Embryonic facial prominence (tissue), 1 donor: ENCODE measurements around the gene MIDN.

Experiments
- DNase-seq: peaks from one replicate; pipeline ENCODE4 v3.0.0-alpha.2; 2016; ENCODE audit errors: extremely low spot score

MIDN gene

GRCh38 chr19:1220976-1221903, 27.1 kb upstream of the MIDN start:
- DNase-seq = no peak

DNA sequence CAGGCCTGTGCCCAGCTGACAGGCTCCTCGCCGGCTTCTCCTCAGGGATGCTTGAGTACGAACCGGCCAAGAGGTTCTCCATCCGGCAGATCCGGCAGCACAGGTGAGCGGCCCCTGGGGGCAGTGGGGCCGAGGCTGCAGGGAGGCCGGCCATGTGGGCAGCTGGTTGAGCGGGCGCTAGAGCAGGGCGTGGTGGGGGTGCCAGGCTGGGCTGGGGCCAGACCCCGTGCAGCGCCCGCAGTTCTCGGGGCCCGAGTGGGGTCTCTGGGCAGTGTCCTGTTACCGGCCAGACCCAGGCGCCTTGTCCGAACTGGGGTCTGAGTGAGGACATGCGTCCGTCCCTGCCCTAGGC, 26.5 kb upstream of the MIDN start:
- DNase-seq = no peak

DNA sequence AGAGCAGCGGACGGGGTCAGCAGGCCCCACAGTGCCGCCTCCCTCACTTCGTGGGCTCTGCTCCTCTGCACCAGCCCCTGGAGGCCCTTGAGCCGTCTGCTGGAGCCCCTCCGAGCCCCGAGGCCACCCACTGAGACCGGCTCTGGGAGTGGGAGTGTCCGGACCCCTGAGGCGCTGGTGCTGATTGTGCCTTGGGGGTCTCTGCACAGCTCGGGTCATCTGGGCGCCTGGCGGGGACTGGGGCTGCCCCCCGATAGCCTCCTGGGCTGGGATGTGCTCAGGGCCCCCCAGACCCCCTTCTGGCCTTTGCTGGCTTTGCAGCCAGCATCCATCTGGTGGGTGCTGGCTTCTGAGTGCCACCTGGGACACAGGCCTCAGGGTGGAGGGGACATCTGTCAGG, 26.0 kb upstream of the MIDN start:
- DNase-seq = no peak

GRCh38 chr19:1223018-1223855, 25.1 kb upstream of the MIDN start:
- DNase-seq = no peak

GRCh38 chr19:1224047-1224825, 24.1 kb upstream of the MIDN start:
- no peak for DNase-seq

DNA sequence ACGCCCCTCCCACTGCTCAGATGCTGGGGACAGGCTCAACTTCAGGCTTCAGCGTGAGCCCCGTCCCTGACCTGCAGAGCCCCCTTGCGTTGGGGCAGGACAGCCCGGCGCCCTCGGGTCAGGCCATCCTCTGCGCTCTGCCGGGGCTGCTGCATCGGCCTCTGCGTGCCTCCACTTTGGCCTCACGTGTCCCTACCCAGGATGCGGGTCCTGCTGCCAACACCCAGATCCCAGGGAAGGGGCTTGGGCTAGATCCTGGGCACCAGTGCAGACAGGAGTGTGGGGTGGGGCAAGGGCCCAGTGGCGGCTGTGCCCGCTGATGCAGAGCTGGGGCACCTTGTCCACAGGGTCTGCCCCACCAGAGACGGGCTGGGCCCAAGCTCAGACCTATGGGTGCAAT, 23.5 kb upstream of the MIDN start:
- DNase-seq = no peak

DNA sequence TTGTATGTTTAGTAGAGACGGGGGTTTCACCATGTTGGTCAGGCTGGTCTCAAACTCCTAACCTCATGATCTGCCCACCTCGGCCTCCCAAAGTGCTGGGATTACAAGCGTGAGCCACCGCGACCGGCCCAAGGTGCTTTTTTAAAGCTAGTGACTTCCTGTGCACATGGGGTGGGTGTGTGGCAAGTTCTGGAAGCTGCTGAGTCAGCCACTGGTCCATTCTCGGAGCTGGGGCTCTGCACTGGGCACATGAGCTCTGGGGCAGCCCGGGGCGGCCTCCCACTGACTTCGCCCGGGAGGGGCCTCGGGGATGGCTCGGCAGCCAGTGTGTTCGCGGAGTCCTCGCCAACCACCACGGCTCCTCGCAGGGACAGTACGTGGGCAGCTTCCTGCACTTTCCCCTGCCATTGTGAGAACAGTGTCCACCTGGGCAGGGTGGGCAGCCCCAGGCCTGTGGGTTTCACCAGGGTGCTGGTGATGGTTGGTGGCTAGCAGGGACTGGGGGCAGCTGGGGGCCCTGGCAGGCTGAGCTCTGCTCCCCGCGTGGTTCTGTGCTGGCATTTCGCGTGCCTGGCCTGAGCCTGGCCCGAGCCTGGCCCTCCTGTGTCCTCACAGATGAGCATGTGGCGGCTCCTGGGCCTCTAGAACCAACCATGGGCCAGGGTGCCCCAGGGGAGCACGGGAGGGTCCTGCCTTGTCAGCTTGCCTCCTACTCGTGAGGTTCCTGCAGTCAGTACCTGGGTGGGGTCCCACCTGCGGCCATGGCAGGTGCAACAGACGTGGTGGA, 22.8 kb upstream of the MIDN start:
- no peak for DNase-seq

GRCh38 chr19:1226227-1226518, 22.2 kb upstream of the MIDN start:
- DNase-seq = no peak

DNA sequence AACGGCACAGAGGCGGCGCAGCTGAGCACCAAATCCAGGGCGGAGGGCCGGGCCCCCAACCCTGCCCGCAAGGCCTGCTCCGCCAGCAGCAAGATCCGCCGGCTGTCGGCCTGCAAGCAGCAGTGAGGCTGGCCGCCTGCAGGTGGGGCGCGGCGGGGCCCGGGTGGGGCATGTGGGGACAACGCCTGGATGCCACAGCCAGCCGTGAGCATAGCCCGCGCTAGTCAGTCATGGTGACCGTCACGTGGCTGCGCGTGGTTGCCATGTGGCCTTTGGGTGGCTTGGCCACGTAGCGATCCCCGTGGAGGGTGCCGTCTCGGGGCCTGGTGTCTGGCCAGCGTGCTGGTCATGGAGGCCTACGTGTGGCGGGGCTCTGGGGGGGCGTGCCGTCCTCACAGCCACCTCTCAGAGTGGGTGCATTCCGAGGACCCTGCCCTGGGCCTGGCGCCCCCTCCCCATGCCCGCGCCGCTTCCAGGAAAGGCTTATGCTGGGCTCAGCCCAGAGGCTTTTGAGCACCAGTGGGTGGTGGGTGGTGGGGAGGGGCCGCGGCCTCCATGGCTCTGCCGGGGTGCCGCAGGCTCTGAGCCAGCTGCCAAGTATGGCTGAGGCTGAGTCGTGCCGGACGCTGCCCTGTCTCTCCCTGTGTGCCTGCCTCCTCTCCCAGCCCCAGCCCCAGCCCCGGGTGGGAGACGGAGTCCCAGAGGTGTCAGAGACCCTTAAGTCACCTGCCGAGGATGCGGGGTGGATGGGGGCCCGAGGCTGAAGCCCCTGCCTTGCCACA, 21.7 kb upstream of the MIDN start:
- no peak for DNase-seq

- no peak for DNase-seq
These were observed 20.9 kb upstream of the MIDN start for GRCh38 chr19:1227304-1228054.

- DNase-seq = no peak
These were observed 20.0 kb upstream of the MIDN start for GRCh38 chr19:1228161-1228957.

DNA sequence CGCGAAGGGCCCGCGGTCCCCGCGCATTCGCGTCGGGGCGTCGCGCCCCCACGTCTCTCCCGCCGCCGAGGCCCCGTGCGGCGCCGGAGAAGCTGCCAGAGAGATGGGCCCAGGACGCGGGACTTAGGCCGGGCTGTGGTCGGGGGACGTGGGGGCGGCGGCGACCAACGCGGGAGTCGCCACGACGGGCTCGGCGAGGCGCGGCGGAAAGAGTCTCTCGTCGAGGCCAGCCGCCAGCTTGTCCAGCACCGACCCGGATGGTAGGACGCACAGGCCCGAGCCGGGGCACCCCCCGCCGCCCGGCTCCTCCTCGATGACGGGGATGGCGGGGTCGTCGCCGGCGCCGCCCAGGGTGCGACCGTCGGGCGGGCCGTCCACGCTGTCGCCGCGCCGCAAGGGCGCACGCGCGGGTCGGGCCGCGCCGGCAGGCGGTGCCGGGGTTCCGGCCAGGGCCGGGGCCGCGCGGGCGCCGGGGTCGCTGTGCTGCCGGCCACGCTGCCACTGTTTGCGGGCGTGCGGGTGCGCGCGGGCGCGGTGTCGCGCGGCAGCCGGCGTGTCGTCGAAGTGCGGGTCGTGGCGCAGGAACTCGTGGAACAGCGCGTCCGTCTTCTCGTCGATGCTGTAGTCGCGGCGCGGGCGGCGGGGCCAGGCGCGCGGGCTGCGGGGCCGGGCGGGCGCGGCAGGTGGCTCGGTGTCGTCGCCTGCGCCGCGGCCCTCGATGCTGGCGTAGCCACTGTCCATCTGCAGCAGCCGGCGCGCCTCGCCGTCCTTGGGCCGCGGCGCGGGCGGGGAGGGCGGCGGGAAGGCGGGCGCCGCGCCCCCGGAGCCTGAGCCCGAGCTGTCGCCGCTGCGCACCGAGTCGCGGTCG, 19.1 kb upstream of the MIDN start:
- no peak for DNase-seq

GRCh38 chr19:1229924-1230782, 18.2 kb upstream of the MIDN start:
- no peak for DNase-seq

DNA sequence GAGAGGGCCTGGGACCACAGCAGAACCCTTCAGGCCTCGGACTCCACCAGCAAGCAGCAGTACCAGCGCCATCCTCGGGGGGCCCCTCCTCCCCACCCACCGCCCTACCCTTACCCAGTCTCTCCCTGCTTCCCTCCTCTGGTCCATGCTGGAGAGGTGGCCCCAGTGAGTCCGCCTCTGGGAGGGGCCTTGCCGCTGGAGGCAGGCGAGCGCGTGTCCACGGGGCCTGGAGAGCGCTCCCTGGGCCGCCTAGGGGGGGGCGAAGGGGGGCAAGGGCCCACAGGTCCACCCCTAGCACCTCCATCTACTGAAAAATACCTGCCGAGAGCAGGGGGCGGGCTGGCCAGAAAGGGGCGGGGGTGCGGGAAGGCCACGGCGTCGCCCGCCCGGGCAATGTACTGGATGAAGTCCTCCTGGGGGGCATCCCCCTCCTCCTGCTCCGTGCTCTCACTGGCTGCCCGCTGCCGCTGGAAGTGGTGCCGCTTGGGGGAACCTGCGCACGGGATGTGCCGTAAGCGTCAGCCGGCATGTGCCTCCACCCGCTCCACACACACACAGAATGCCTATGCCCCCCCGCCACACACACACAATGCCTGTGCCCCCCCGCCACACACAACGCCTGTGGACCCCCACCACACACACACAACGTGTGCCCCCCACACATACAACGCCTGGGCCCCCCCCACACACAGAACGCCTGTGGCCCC, 17.4 kb upstream of the MIDN start:
- no peak for DNase-seq

GRCh38 chr19:1231729-1232637, 16.4 kb upstream of the MIDN start:
- DNase-seq = no peak

DNA sequence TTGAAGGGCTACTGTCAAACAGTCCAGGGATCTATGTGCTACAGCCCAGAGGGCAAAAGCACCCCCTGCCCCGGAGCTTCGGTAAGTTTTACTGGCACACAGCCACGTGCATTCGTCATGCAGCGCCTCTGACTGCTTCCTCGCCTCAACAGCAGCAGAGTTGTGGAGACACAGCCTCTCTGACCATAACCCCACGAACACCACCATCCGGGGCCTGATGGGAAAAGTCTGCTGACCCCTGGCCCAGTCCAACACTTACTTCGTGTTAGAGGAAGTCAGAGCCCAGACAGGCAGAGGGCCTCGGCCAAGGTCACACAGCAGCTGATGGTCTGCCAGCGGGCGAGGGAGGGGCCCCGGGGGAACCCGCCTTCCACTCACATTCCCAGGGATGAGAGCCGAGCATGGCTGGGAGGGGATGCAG, 15.7 kb upstream of the MIDN start:
- DNase-seq = no peak
